DOHH2 (cell line): Measurements from ENCODE around the gene MMD.

Experiments used
- EZH2phosphoT487 ChIP-seq: fragments of 200-600 bp; sonication (generic); IDR thresholded peaks from 2 replicates; pipeline ENCODE4 v1.6.1; 2017; ENCODE audit warnings: borderline replicate concordance, mild to moderate bottlenecking, antibody characterized with exemption, low read length, moderate library complexity, mixed read lengths
- TF ChIP-seq, protein P1 (sequence below): fragments of 200-600 bp; sonication (generic); IDR thresholded peaks from one replicate; pipeline ENCODE4 v1.5.1; 2014; ENCODE audit warnings: antibody characterized with exemption, mild to moderate bottlenecking, low read depth, low read length; ENCODE audit not compliant: poor library complexity, severe bottlenecking

DNA sequence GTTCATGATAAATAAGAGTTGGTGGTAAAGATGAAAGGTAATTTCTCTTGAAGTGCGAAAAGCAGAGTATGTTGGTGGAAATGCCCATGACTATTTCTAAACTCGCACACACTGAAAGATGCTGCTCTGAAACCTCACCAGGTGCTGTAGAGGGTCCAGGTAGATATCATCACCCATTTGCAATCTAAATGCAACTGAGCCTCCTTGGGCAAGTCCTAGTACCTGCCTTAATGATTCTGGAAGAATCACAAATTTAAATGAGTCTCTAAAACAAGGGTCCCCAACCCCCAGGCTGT lies 5.9 kb upstream of the MMD start:
- TF ChIP-seq, protein P1, sequence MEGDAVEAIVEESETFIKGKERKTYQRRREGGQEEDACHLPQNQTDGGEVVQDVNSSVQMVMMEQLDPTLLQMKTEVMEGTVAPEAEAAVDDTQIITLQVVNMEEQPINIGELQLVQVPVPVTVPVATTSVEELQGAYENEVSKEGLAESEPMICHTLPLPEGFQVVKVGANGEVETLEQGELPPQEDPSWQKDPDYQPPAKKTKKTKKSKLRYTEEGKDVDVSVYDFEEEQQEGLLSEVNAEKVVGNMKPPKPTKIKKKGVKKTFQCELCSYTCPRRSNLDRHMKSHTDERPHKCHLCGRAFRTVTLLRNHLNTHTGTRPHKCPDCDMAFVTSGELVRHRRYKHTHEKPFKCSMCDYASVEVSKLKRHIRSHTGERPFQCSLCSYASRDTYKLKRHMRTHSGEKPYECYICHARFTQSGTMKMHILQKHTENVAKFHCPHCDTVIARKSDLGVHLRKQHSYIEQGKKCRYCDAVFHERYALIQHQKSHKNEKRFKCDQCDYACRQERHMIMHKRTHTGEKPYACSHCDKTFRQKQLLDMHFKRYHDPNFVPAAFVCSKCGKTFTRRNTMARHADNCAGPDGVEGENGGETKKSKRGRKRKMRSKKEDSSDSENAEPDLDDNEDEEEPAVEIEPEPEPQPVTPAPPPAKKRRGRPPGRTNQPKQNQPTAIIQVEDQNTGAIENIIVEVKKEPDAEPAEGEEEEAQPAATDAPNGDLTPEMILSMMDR = no peak
- TF ChIP-seq EZH2phosphoT487 = no peak
